Naive thymus-derived CD8-positive, alpha-beta T cell (primary cell): ENCODE measurements around the gene CPT2. TPM values are rescaled to one million over a fixed set of nuclear protein-coding genes. Genes with fewer than 3 reads are reported as not detected.

Source experiments
- ATAC-seq, 2 donors: fragments of 150-1000 bp; cut with Tn5 transposase in 1 of 2; sonication (Bioruptor Pico), chemical (Tn5 transposase) in 1 of 2; 1 replicate in 1 of 2; 2 replicates in 1 of 2; pipeline ENCODE4 v1.10.0; 2021; ENCODE audit warnings: mild to moderate bottlenecking in 2 of 2, moderate library complexity in 2 of 2
- POLR2A ChIA-PET: fragments of 350-600 bp; sonication (Branson Sonifier 250); formaldehyde crosslinking; loops from one replicate; lab custom pipeline; 2021; ENCODE audit warnings: antibody characterized with exemption; lab: Charles Lee
- DNase-seq, 10 donors: peaks; one replicate each; pipeline versions ENCODE4 v3.0.0 to v3.0.0-alpha.2; 2020 to 2022
- H3K27ac Mint-ChIP-seq, 10 donors: one replicate each; pipeline ENCODE4 v1.8.0; 2020 to 2022; ENCODE audit warnings: mild to moderate bottlenecking in 10 of 10, mixed read lengths in 10 of 10, moderate library complexity in 4 of 10, inconsistent platforms in 1 of 10
- H3K27me3 Mint-ChIP-seq, 5 donors: one replicate each; pipeline ENCODE4 v1.8.0; 2021 to 2022; ENCODE audit warnings: mixed read lengths in 5 of 5
- H3K36me3 Mint-ChIP-seq, 3 donors: one replicate each; pipeline ENCODE4 v1.8.0; 2020 to 2022; ENCODE audit warnings: mixed read lengths in 3 of 3, mild to moderate bottlenecking in 2 of 3, inconsistent platforms in 1 of 3
- H3K4me1 Mint-ChIP-seq, 4 donors: one replicate each; pipeline ENCODE4 v1.8.0; 2021 to 2022; ENCODE audit warnings: mixed read lengths in 4 of 4
- H3K4me3 Mint-ChIP-seq, 10 donors: one replicate each; pipeline ENCODE4 v1.8.0; 2020 to 2022; ENCODE audit warnings: mild to moderate bottlenecking in 10 of 10, mixed read lengths in 10 of 10, moderate library complexity in 6 of 10, inconsistent platforms in 1 of 10
- H3K9me3 Mint-ChIP-seq, 9 donors: one replicate each; pipeline ENCODE4 v1.8.0; 2020 to 2022; ENCODE audit warnings: mixed read lengths in 9 of 9, mild to moderate bottlenecking in 3 of 9, inconsistent platforms in 1 of 9, moderate library complexity in 1 of 9
- polyA plus RNA-seq, 3 donors: library from polyadenylated mRNA; unstranded; fragments of 300-500 nt; fragmentation: Illumina TruSeq; gene quantifications; one replicate each; pipeline ENCODE4 v1.2.3, GENCODE V29; 2021
- total RNA-seq, 8 experiments: library from RNA in 2 of 8; stranded (reverse) in 2 of 8; gene quantifications; one replicate each; pipeline ENCODE4 v1.2.3 and lab custom pipeline; 2021 to 2026

The CPT2 gene
- total RNA-seq (10 to 100 TPM; 23.1 to 24.2 TPM), polyA plus RNA-seq (10 to 100 TPM; 15.2 to 23.8 (median 19.1) TPM), total RNA-seq (lab: John Stamatoyannopoulos, UW) (10.0 to 23.8 (median 14.5) reads per million in 6 experiments)

GRCh38 chr1:53196485-53197290, at the start of gene CPT2:
TSS of gene CPT2 (plus strand) at chr1:53196824. CDS start at chr1:53196944, 120 bp downstream.
- ATAC-seq (peak; percentile 95), DNase-seq (peak; percentile 80 to 95 (median 88))
- Mint-ChIP-seq H3K4me1 (peaks cover 17 to 40% (median 38%) of the 10 kb centered on the region in 4 donors), H3K9me3 (no peaks in the 10 kb centered on the region), H3K27me3 (no peaks in the 10 kb centered on the region), H3K27ac (peak within 1 kb of the TSS; percentile 94 to 100 (median 99)), H3K36me3 (peaks cover 0 to 11% (median 3%) of the 10 kb centered on the region in 3 donors), H3K4me3 (peak within 1 kb of the TSS; percentile 88 to 97 (median 96))
- POLR2A ChIA-PET: interaction anchor here (0.6 to 2.4 kb wide), 8 partner anchors 10 to 130 kb away, joined by 3 to 12 read pairs (median 4); partner anchors contain the start of gene CZIB

DNA sequence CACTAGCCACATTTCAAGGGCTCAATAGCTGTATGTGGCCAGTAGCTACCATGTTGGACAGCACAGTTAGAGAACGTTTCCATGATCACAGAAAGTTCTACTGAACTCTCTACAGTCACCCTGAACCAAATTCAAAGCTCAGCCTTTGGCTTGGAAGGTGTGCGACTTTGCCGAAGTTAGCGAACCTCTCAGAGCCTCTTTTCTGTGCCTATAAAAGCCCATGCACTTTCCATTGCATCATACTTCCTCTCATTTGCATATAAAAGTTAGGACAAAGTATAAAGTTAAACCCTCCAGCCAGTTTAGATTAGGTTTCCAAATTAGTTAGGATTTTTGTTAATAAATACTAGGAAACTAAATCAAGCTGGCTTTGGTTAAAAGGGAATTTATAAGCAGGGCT, 49.5 kb upstream of the CPT2 start:
- ATAC-seq (no peak), DNase-seq (no peak)
- no peaks in the 10 kb centered on the region for H3K36me3 Mint-ChIP-seq
- H3K27ac Mint-ChIP-seq: no peak overlapping the region
- POLR2A ChIA-PET: no interaction called here
- H3K27me3 Mint-ChIP-seq: peaks cover 0 to 2% (median 0%) of the 10 kb centered on the region in 5 donors
- no peak overlapping the region for H3K4me3 Mint-ChIP-seq
- H3K9me3 Mint-ChIP-seq: no peaks in the 10 kb centered on the region
- peaks cover 0 to 6% (median 0%) of the 10 kb centered on the region in 4 donors for H3K4me1 Mint-ChIP-seq

GRCh38 chr1:53148123-53148522, 48.5 kb upstream of the CPT2 start:
- DNase-seq (no peak), ATAC-seq (no peak)
- no peaks in the 10 kb centered on the region for H3K36me3 Mint-ChIP-seq
- POLR2A ChIA-PET: no interaction called here
- no peak overlapping the region for H3K4me3 Mint-ChIP-seq
- no peaks in the 10 kb centered on the region for H3K9me3 Mint-ChIP-seq
- H3K4me1 Mint-ChIP-seq: peaks cover 0 to 6% (median 0%) of the 10 kb centered on the region in 4 donors
- peaks cover 0 to 4% (median 0%) of the 10 kb centered on the region in 5 donors for H3K27me3 Mint-ChIP-seq
- H3K27ac Mint-ChIP-seq: no peak overlapping the region

DNA sequence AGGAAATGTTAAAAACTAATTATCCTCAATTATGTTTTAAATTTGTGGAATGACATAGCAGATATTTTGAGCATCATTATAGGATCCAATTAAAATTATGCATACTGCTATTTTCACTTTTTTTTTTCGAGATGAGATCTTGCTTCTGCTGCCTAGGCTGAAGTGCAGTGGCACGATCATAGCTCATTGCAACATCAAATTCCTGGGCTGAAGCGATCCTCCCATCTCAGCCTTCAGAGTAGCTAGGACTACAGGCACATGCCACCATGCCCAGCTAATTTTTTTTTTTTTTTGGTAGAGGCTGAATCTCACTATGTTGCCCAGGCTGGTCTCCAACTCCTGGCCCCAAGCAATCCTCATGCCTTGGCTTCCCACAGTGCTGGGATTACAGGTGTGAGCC, 42.9 kb upstream of the CPT2 start:
- no peaks in the 10 kb centered on the region for H3K36me3 Mint-ChIP-seq
- ATAC-seq: no peak
- POLR2A ChIA-PET: no interaction called here

GRCh38 chr1:53154859-53155438, 41.7 kb upstream of the CPT2 start:
- POLR2A ChIA-PET: no interaction called here
- H3K36me3 Mint-ChIP-seq: no peaks in the 10 kb centered on the region
- H3K4me3 Mint-ChIP-seq: no peak overlapping the region
- H3K4me1 Mint-ChIP-seq: no peaks in the 10 kb centered on the region
- H3K27ac Mint-ChIP-seq: peak overlapping the region in 1 of 10 donors; percentile 9
- peaks cover 0 to 4% (median 3%) of the 10 kb centered on the region in 5 donors for H3K27me3 Mint-ChIP-seq
- DNase-seq (no peak), ATAC-seq (no peak)
- H3K9me3 Mint-ChIP-seq: no peaks in the 10 kb centered on the region

More for the DNA sequence above, 42.9 kb upstream of the CPT2 start:
- peaks cover 0 to 4% (median 3%) of the 10 kb centered on the region in 5 donors for H3K27me3 Mint-ChIP-seq
- H3K4me1 Mint-ChIP-seq: no peaks in the 10 kb centered on the region
- no peaks in the 10 kb centered on the region for H3K9me3 Mint-ChIP-seq
- no peak overlapping the region for H3K4me3 Mint-ChIP-seq
- H3K27ac Mint-ChIP-seq: no peak overlapping the region
- DNase-seq: no peak

DNA sequence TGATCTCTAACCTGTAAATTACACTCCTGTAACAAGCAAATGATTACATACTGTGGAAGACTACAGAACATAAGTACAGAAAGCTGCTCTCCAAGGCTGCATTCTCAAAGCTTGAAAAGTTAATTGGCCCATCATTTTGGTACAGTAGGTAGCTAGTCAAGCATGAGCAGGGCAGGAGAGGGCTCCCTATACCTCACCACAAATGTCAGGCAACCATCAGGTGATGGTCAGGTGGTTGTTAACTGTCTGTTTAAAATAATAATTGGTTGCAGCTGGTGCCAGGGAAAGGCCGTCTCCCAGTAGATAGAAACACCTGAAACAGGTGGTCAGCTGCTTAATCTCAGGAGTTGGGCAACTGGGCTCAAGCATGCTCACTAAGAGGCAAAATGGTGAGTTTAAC, 41.1 kb upstream of the CPT2 start:
- ATAC-seq: no peak
- no peaks in the 10 kb centered on the region for H3K4me1 Mint-ChIP-seq
- DNase-seq: no peak
- no peaks in the 10 kb centered on the region for H3K9me3 Mint-ChIP-seq
- POLR2A ChIA-PET: no interaction called here
- H3K27ac Mint-ChIP-seq: no peak overlapping the region
- H3K36me3 Mint-ChIP-seq: no peaks in the 10 kb centered on the region
- peaks cover 0 to 4% (median 3%) of the 10 kb centered on the region in 5 donors for H3K27me3 Mint-ChIP-seq
- no peak overlapping the region for H3K4me3 Mint-ChIP-seq

DNA sequence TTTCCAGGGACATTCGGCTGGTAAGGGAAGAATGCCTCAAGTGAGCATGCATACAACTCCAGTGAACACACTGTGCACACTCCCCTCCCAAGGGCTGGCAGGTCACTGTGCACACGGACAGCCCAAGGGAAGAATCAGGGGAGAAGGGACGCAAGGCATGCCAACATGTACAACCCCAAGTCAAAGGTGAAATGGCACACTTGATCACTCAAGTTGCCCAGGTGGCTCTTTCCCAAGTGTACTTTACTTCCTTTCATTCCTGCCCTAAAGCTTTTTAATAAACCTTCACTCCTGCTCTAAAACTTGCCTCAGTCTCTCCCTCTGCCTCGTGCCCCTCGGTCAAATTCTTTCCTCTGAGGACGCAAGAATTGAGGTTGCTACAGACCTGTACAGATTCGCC, 40.7 kb upstream of the CPT2 start:
- H3K36me3 Mint-ChIP-seq: no peaks in the 10 kb centered on the region
- H3K4me3 Mint-ChIP-seq: no peak overlapping the region
- no peaks in the 10 kb centered on the region for H3K9me3 Mint-ChIP-seq
- H3K27me3 Mint-ChIP-seq: peaks cover 0 to 4% (median 3%) of the 10 kb centered on the region in 5 donors
- no peaks in the 10 kb centered on the region for H3K4me1 Mint-ChIP-seq
- DNase-seq (no peak), ATAC-seq (no peak)
- POLR2A ChIA-PET: no interaction called here
- no peak overlapping the region for H3K27ac Mint-ChIP-seq

DNA sequence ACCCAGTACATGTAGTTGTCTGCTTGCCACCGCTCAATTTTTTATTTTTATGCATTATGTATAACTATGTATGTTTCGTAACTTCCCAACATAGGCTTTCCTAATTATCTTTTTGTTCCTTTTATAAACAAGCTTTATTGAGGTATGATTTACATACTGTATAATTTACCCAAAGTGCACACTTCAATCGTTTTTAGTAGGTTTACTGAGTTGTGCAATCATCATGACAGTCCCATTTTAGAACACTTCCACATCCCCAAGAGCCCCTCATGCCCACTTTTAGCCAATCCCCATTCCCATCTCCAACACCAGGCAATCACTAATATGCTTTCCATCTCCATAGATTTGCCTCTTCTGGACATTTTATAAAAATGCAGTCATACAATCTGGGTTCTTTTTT, 39.8 kb upstream of the CPT2 start:
- Mint-ChIP-seq H3K36me3 (no peaks in the 10 kb centered on the region), H3K27me3 (peaks cover 0 to 4% (median 3%) of the 10 kb centered on the region in 5 donors), H3K4me3 (no peak overlapping the region), H3K27ac (no peak overlapping the region), H3K4me1 (no peaks in the 10 kb centered on the region), H3K9me3 (no peaks in the 10 kb centered on the region)
- DNase-seq (no peak), ATAC-seq (no peak)
- POLR2A ChIA-PET: no interaction called here

DNA sequence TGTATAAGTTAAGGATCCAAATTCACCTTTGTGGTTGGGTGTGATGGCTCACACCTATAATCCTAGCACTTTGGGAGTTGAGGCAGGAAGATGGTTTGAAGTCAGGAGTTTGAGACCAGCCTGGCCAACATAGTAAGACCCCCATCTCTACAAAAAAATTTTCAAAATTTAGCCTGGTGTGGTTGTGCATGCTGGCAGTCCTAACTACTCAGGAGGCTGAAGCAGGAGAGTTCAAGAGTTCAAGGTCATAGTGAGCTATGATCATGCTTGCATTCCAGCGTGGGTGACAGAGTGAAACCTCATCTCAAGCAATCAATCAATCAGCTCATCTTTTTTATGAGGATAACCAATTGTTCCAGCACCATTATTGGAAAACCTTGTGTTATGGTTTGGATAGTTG, 37.7 kb upstream of the CPT2 start:
- Mint-ChIP-seq H3K27me3 (peaks cover 3 to 6% (median 5%) of the 10 kb centered on the region in 5 donors), H3K4me3 (no peak overlapping the region), H3K27ac (no peak overlapping the region), H3K9me3 (no peaks in the 10 kb centered on the region), H3K4me1 (no peaks in the 10 kb centered on the region), H3K36me3 (no peaks in the 10 kb centered on the region)
- POLR2A ChIA-PET: no interaction called here
- DNase-seq: no peak
- ATAC-seq: no peak

GRCh38 chr1:53160924-53161378, 35.7 kb upstream of the CPT2 start:
- no peaks in the 10 kb centered on the region for H3K4me1 Mint-ChIP-seq
- no peak overlapping the region for H3K4me3 Mint-ChIP-seq
- H3K27ac Mint-ChIP-seq: no peak overlapping the region
- ATAC-seq: no peak
- H3K27me3 Mint-ChIP-seq: peaks cover 4 to 9% (median 6%) of the 10 kb centered on the region in 5 donors
- no peak for DNase-seq
- no peaks in the 10 kb centered on the region for H3K9me3 Mint-ChIP-seq
- no peaks in the 10 kb centered on the region for H3K36me3 Mint-ChIP-seq
- POLR2A ChIA-PET: no interaction called here

DNA sequence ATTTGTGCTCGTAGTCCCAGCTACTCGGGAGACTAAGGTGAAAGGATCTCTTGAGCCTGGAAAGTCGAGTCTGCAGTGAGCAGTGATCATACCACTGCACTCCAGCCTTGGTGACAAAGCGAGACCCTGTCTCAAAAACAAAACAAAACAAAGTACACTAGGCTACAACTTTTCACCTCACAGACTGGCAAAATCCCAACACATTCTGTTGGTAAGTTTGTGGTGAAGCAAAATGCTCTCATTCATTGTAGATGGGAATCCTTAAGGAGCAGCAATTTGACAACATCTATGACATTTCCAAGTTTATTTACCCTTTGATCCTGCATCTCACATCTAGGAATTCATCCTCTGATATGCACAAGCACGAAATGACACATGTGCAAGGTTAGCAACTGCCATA, 34.0 kb upstream of the CPT2 start:
- peaks cover 4 to 9% (median 6%) of the 10 kb centered on the region in 5 donors for H3K27me3 Mint-ChIP-seq
- H3K4me1 Mint-ChIP-seq: no peaks in the 10 kb centered on the region
- POLR2A ChIA-PET: no interaction called here
- H3K36me3 Mint-ChIP-seq: no peaks in the 10 kb centered on the region
- H3K27ac Mint-ChIP-seq: no peak overlapping the region
- no peaks in the 10 kb centered on the region for H3K9me3 Mint-ChIP-seq
- DNase-seq (no peak), ATAC-seq (no peak)
- H3K4me3 Mint-ChIP-seq: no peak overlapping the region

DNA sequence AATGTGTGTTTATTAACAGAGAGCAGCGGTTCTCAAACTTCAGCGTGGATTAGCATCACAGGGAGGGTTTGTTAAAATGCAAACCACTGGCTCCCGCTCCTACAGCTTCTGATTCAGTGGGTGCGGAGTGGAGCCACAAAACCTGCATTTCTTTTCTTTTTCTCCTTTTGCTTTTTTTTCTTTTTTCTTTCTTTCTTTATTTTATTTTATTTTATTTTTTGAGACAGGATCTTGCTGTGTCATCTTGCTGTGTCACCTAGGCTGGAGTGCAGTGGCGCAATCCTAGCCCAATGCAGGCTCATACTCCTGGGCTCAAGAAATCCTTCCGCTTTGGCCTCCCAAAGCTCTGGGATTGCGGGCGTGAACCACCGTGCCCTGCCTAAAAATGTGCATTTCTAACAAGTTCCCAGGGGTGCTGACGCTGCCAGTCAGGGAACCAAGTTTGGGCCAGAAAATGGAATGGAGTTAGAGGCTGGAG, 33.3 kb upstream of the CPT2 start:
- no peak overlapping the region for H3K27ac Mint-ChIP-seq
- DNase-seq (no peak), ATAC-seq (no peak)
- no peaks in the 10 kb centered on the region for H3K9me3 Mint-ChIP-seq
- no peak overlapping the region for H3K4me3 Mint-ChIP-seq
- no peaks in the 10 kb centered on the region for H3K4me1 Mint-ChIP-seq
- H3K27me3 Mint-ChIP-seq: peaks cover 2 to 9% (median 4%) of the 10 kb centered on the region in 5 donors
- POLR2A ChIA-PET: no interaction called here
- no peaks in the 10 kb centered on the region for H3K36me3 Mint-ChIP-seq

- POLR2A ChIA-PET: no interaction called here
- Mint-ChIP-seq H3K4me3 (no peak overlapping the region), H3K27ac (no peak overlapping the region), H3K36me3 (no peaks in the 10 kb centered on the region), H3K9me3 (no peaks in the 10 kb centered on the region), H3K4me1 (no peaks in the 10 kb centered on the region), H3K27me3 (peaks cover 2 to 9% (median 4%) of the 10 kb centered on the region in 5 donors)
- ATAC-seq (no peak), DNase-seq (no peak)
These were observed 31.1 kb upstream of the CPT2 start for GRCh38 chr1:53165408-53165961.
